GM12878 (cell line): ENCODE data around the gene FGF1. TPM values are rescaled to one million over a fixed set of nuclear protein-coding genes. Genes with fewer than 3 reads are reported as not detected.

ENCODE experiments used
- ATAC-seq: fragments of 200-7000 bp; cut with Tn5 transposase; 3 replicates; pipeline ENCODE4 v1.9.1; 2020; ENCODE audit warnings: mild to moderate bottlenecking, moderate library complexity
- BruUV-seq: library from RNA; stranded (reverse); fragments of 400-500 nt; replicated peaks from 2 replicates; lab custom pipeline; 2021; lab: Mats Ljungman, UMichigan
- CTCF ChIA-PET: fragments of 300-600 bp; sonication (Branson Sonifier 250); formaldehyde crosslinking; extraction: SDS; loops from one replicate; lab custom pipeline; 2021; ENCODE audit warnings: inconsistent platforms; lab: Yijun Ruan, JAX
- POLR2A ChIA-PET: fragments of 350-600 bp; formaldehyde crosslinking; extraction: SDS; loops from one replicate; lab custom pipeline; 2021; ENCODE audit warnings: inconsistent platforms; lab: Charles Lee
- RAD21 ChIA-PET: fragments of 300-600 bp; sonication (Branson Sonifier 250); formaldehyde crosslinking; loops from one replicate; lab custom pipeline; 2023; ENCODE audit warnings: antibody characterized with exemption; ENCODE audit not compliant: unreplicated experiment; lab: Charles Lee
- SMC1A ChIA-PET: fragments of 300-600 bp; sonication (Branson Sonifier 250); formaldehyde crosslinking; loops from one replicate; lab custom pipeline; 2023; ENCODE audit not compliant: unreplicated experiment, uncharacterized antibody; lab: Charles Lee
- DNase-seq: peaks from one replicate; pipeline ENCODE4 v3.0.0-alpha.2; 2011; ENCODE audit warnings: low read depth, low spot score
- FAIRE-seq: peaks from 3 replicates; lab custom pipeline; 2011; peaks lifted over from hg19 to GRCh38; lab: Jason Lieb, UNC
- H2AFZ ChIP-seq: 2 replicates; pipeline ENCODE4 v1.6.0; 2011; ENCODE audit warnings: low read depth, low read length, control low read depth; ENCODE audit not compliant: control insufficient read depth
- H3K27ac ChIP-seq: 2 replicates; pipeline ENCODE4 v1.5.1; 2011; ENCODE audit warnings: control low read depth; ENCODE audit not compliant: control insufficient read depth, insufficient read depth
- H3K27me3 ChIP-seq, 2 experiments: replicated peaks in 1 of 2; 2 replicates each; pipeline versions ENCODE4 v1.6.0 to v1.6.1; 2011; ENCODE audit warnings: low read length in 1 of 2; ENCODE audit not compliant: control insufficient read depth in 2 of 2, insufficient read depth in 2 of 2
- H3K36me3 ChIP-seq, 2 experiments: 2 replicates each; pipeline ENCODE4 v1.5.1; 2011; ENCODE audit warnings: low read length in 1 of 2; ENCODE audit not compliant: control insufficient read depth in 2 of 2, insufficient read depth in 2 of 2
- H3K4me1 ChIP-seq: 2 replicates; pipeline ENCODE4 v1.6.1; 2011; ENCODE audit warnings: mild to moderate bottlenecking, low read length, moderate library complexity, mixed read lengths; ENCODE audit not compliant: control insufficient read depth, insufficient read depth
- H3K4me2 ChIP-seq: 2 replicates; pipeline ENCODE4 v1.6.0; 2011; ENCODE audit warnings: control low read depth; ENCODE audit not compliant: control insufficient read depth, insufficient read depth
- H3K4me3 ChIP-seq: fragments of 200-600 bp; sonication (generic); 2 replicates; pipeline ENCODE4 v1.5.1; 2016
- H3K79me2 ChIP-seq: 2 replicates; pipeline ENCODE4 v1.6.0; 2011; ENCODE audit warnings: low read length; ENCODE audit not compliant: control insufficient read depth, insufficient read depth
- H3K9ac ChIP-seq: 2 replicates; pipeline ENCODE4 v1.8.0; 2011; ENCODE audit warnings: low read length, control low read depth, mixed read lengths; ENCODE audit not compliant: control insufficient read depth, insufficient read depth
- H3K9me3 ChIP-seq: replicated peaks from 3 replicates; pipeline ENCODE4 v1.5.1; 2011; ENCODE audit warnings: mild to moderate bottlenecking, low read length; ENCODE audit not compliant: control insufficient read depth, insufficient read depth
- H4K20me1 ChIP-seq: 2 replicates; pipeline ENCODE4 v1.6.0; 2011; ENCODE audit not compliant: control insufficient read depth, insufficient read depth
- RB1 ChIP-seq: fragments of 450-650 bp; formaldehyde crosslinking; IDR thresholded peaks from 2 replicates; pipeline ENCODE4 v1.6.1; 2017; ENCODE audit warnings: mild to moderate bottlenecking, borderline replicate concordance
- TARDBP ChIP-seq: IDR thresholded peaks from 2 replicates; pipeline ENCODE4 v1.6.1; 2016; ENCODE audit warnings: borderline replicate concordance
- TCF3 ChIP-seq: IDR thresholded peaks from 2 replicates; pipeline ENCODE4 v1.6.1; 2012; ENCODE audit warnings: low read depth, mild to moderate bottlenecking, low read length, borderline replicate concordance; ENCODE audit not compliant: insufficient read depth
- ZBED1 ChIP-seq: IDR thresholded peaks from 2 replicates; pipeline ENCODE4 v1.6.1; 2016; ENCODE audit warnings: borderline replicate concordance
- WGBS: methylation state at CpG from one replicate; pipeline ENCODE4 v1.1.6; 2016; ENCODE audit warnings: low lambda C conversion rate; ENCODE audit not compliant: insufficient replicate concordance, insufficient coverage; ENCODE audit errors: missing lambda C conversion rate; 5-methylcytosine and 5-hydroxymethylcytosine counted together
- in situ Hi-C: fragments of 300-500 bp; cut with MboI; formaldehyde crosslinking; loops from 9 replicates; pipeline ENCODE4 v1.14.3; 2018; ENCODE audit warnings: mixed read lengths
- intact Hi-C: fragments of 100-400 bp; cut with micrococcal nuclease; formaldehyde crosslinking; loops from one replicate; pipeline ENCODE4 v1.14.2; 2022; ENCODE audit not compliant: unreplicated experiment
- polyA plus RNA-seq, 11 experiments: library from polyadenylated mRNA; depleted of rRNA in 4 of 11; unstranded in 6 of 11; stranded (reverse) in 5 of 11; fragments of >200 nt; fragmentation: Nextera tagmentation in 4 of 11; fragmentation: Illumina TruSeq in 1 of 11; extraction: Ambion mirVana in 4 of 11; extraction: Trizol in 1 of 11; gene quantifications; 1 replicate in 1 of 11; 2 replicates in 10 of 11; pipeline versions ENCODE4 v1.2.1 to v1.2.3, GENCODE V29; 2011 to 2016; ENCODE audit warnings: inconsistent platforms in 2 of 11, missing spikeins in 2 of 11, low read depth in 1 of 11
- total RNA-seq, 4 experiments: library from RNA; depleted of rRNA in 3 of 4; stranded (reverse); fragments of >200 nt in 3 of 4; fragmentation: Illumina TruSeq in 1 of 4; extraction: Trizol in 1 of 4; gene quantifications; 2 replicates each; pipeline versions ENCODE4 v1.2.1 to v1.2.3, GENCODE V29; 2013 to 2021
- TF ChIP-seq, protein P1 (sequence below): fragments of 450-650 bp; IDR thresholded peaks from 2 replicates; pipeline ENCODE4 v1.6.1; 2014; ENCODE audit warnings: mild to moderate bottlenecking

The FGF1 gene
- total and polyA plus RNA-seq, 10 of the 15 experiments (the other 5 are each of a cell fraction or from before 2014, with no cell fraction given) = not detected

DNA sequence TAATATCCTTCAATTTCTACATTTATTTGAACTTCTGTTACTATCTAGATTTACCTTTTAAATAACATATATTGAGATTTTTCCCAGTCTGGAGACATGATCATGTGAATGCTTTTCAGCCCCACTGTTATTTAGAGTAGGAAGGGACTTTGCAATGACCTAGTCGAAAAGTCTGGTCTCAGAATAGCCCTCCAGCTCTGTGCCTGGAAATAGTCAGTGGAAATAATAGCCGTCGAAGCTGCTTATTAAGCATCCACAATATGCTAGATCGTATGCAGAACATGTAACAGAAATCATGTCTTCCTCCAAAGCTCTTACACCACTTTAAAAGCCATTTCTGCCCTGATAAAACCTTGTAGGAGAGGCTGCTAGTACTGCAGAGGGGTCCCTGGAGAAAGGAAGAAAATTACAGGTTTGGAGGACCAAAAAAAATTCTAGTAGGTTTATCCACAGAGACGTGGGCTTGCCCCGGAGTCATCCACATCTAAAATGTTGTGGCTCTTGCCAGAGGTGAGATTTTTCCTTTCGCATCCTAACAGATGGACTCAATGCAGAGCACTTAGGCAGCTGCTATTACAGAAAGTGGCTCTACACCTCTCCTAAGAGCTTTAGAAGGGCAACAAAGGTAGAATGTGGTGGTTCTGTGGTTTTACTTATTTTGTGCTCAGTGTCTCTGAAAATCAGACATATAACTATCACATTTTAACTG, 2.5 kb upstream of the FGF1 start:
- no peaks in the 10 kb centered on the region; a peak in 2 of 4 replicates for H3K27me3 ChIP-seq
- RAD21 ChIA-PET = no interaction called here
- in situ Hi-C loops = no loop called here
- 44% methylated on average over 7 of the region's 7 CpGs for WGBS
- no peak for TF ChIP-seq TCF3
- no peak for TF ChIP-seq ZBED1
- TF ChIP-seq RB1 = no peak
- TF ChIP-seq, protein P1, sequence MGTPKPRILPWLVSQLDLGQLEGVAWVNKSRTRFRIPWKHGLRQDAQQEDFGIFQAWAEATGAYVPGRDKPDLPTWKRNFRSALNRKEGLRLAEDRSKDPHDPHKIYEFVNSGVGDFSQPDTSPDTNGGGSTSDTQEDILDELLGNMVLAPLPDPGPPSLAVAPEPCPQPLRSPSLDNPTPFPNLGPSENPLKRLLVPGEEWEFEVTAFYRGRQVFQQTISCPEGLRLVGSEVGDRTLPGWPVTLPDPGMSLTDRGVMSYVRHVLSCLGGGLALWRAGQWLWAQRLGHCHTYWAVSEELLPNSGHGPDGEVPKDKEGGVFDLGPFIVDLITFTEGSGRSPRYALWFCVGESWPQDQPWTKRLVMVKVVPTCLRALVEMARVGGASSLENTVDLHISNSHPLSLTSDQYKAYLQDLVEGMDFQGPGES = no peak
- no peak for TF ChIP-seq TARDBP
- CTCF ChIA-PET = interaction anchor here (0.9 to 1.0 kb wide), 2 partner anchors 10 to 200 kb away, joined by 3 to 5 read pairs; no protein-coding TSS in a partner anchor
- SMC1A ChIA-PET = interaction anchor here (0.9 to 1.4 kb wide), 2 partner anchors 18 to 33 kb away, joined by 3 read pairs; no protein-coding TSS in a partner anchor
- H3K36me3 ChIP-seq = no peaks in the 10 kb centered on the region
- ATAC-seq (no peak), FAIRE-seq (no peak), DNase-seq (no peak)
- no peak overlapping the region for H3K4me3 ChIP-seq
- BruUV-seq = no TSS peak
- no peak overlapping the region for H2AFZ ChIP-seq
- H3K27ac ChIP-seq = no peak overlapping the region
- H3K4me2 ChIP-seq = no peak overlapping the region
- H3K79me2 ChIP-seq = no peaks in the 10 kb centered on the region
- H3K9me3 ChIP-seq = no peaks in the 10 kb centered on the region
- intact Hi-C loops = no loop called here
- POLR2A ChIA-PET = no interaction called here
- H3K9ac ChIP-seq = no peak overlapping the region
- no peaks in the 10 kb centered on the region for H4K20me1 ChIP-seq
- H3K4me1 ChIP-seq = no peaks in the 10 kb centered on the region
